ENCODE results near the gene SDHC.

Gene SDHC

GRCh38 chr1:161297415-161297814 lies 16.8 kb upstream of the SDHC start:
- Histone ChIP-seq H3K9ac (ENCODE audit: low read length) (no peak overlapping the region), H3K79me2 (ENCODE audit: insufficient read depth, low read length) (no peaks in the 10 kb centered on the region), H3K9me2 (replicated peaks; ENCODE audit: insufficient read depth, low read length) (no peaks in the 10 kb centered on the region), H3K27me3 (ENCODE audit: low read length) (no peaks in the 10 kb centered on the region), H3K9me3 (ENCODE audit: insufficient read depth, low read length) (no peaks in the 10 kb centered on the region), H4K20me1 (ENCODE audit: low read depth, low read length) (no peaks in the 10 kb centered on the region), H3K36me3 (ENCODE audit: low read length) (no peaks in the 10 kb centered on the region), H3F3A (ENCODE audit: insufficient read depth) (peaks cover 1% of the 10 kb centered on the region; the same call in 1 of the 2 replicates), H3K4me3 (ENCODE audit: insufficient read depth, low read length, poor library complexity, severe bottlenecking) (no peak overlapping the region), H3K27ac (ENCODE audit: low read depth, low read length) (no peak overlapping the region), H3K4me2 (ENCODE audit: low read depth, low read length, poor library complexity, severe bottlenecking) (no peak overlapping the region), H2AFZ (ENCODE audit: low read depth, low read length, severe bottlenecking) (no peak overlapping the region)
- TF ChIP-seq, protein P1, sequence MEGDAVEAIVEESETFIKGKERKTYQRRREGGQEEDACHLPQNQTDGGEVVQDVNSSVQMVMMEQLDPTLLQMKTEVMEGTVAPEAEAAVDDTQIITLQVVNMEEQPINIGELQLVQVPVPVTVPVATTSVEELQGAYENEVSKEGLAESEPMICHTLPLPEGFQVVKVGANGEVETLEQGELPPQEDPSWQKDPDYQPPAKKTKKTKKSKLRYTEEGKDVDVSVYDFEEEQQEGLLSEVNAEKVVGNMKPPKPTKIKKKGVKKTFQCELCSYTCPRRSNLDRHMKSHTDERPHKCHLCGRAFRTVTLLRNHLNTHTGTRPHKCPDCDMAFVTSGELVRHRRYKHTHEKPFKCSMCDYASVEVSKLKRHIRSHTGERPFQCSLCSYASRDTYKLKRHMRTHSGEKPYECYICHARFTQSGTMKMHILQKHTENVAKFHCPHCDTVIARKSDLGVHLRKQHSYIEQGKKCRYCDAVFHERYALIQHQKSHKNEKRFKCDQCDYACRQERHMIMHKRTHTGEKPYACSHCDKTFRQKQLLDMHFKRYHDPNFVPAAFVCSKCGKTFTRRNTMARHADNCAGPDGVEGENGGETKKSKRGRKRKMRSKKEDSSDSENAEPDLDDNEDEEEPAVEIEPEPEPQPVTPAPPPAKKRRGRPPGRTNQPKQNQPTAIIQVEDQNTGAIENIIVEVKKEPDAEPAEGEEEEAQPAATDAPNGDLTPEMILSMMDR (IDR thresholded peaks at IDR 0.05; ENCODE audit: insufficient read depth, low read length, poor library complexity, severe bottlenecking) = no peak
- no peak for TF ChIP-seq EZH2phosphoT487 (conservative IDR thresholded peaks at IDR 0.05; ENCODE audit: low read length)

GRCh38 chr1:161298116-161298515 lies 16.1 kb upstream of the SDHC start:
- Histone ChIP-seq H3K9me3 (ENCODE audit: insufficient read depth, low read length) (no peaks in the 10 kb centered on the region), H3K36me3 (ENCODE audit: low read length) (no peaks in the 10 kb centered on the region), H2AFZ (ENCODE audit: low read depth, low read length, severe bottlenecking) (no peak overlapping the region), H3K27ac (ENCODE audit: low read depth, low read length) (no peak overlapping the region), H3K4me3 (ENCODE audit: insufficient read depth, low read length, poor library complexity, severe bottlenecking) (no peak overlapping the region), H3F3A (ENCODE audit: insufficient read depth) (no peaks in the 10 kb centered on the region), H3K27me3 (ENCODE audit: low read length) (no peaks in the 10 kb centered on the region), H3K9ac (ENCODE audit: low read length) (no peak overlapping the region), H3K79me2 (ENCODE audit: insufficient read depth, low read length) (no peaks in the 10 kb centered on the region), H3K4me2 (ENCODE audit: low read depth, low read length, poor library complexity, severe bottlenecking) (no peak overlapping the region), H3K9me2 (replicated peaks; ENCODE audit: insufficient read depth, low read length) (no peaks in the 10 kb centered on the region), H4K20me1 (ENCODE audit: low read depth, low read length) (no peaks in the 10 kb centered on the region)
- TF ChIP-seq EZH2phosphoT487 (conservative IDR thresholded peaks at IDR 0.05; ENCODE audit: low read length) = no peak
- TF ChIP-seq, protein P1 (IDR thresholded peaks at IDR 0.05; ENCODE audit: insufficient read depth, low read length, poor library complexity, severe bottlenecking) = no peak

DNA sequence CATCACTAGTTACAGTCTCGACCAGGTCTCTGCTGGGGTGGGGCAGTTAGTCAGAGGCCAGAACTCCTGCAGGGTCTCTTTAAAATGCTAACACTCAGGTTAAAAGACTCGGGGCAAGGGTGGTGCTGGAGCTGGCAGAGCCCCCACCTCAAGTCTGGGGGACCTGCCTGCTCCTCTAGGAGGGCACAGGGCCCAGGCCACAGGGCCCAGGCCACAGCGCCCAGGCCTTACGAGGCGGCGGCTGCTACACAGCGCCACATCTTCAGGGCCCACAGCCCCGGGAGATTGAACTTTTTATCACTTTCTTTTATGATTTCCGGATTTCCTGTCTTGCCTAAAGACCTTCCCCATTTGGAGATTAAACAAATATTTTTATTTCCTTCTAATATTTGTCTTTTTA lies 14.8 kb upstream of the SDHC start:
- Histone ChIP-seq H2AFZ (ENCODE audit: low read depth, low read length, severe bottlenecking) (no peak overlapping the region), H3K79me2 (ENCODE audit: insufficient read depth, low read length) (no peaks in the 10 kb centered on the region), H3K9me3 (ENCODE audit: insufficient read depth, low read length) (no peaks in the 10 kb centered on the region), H3K4me2 (ENCODE audit: low read depth, low read length, poor library complexity, severe bottlenecking) (no peak overlapping the region), H3F3A (ENCODE audit: insufficient read depth) (no peaks in the 10 kb centered on the region), H3K27ac (ENCODE audit: low read depth, low read length) (no peak overlapping the region), H4K20me1 (ENCODE audit: low read depth, low read length) (no peaks in the 10 kb centered on the region), H3K36me3 (ENCODE audit: low read length) (no peaks in the 10 kb centered on the region), H3K27me3 (ENCODE audit: low read length) (no peaks in the 10 kb centered on the region), H3K9me2 (replicated peaks; ENCODE audit: insufficient read depth, low read length) (no peaks in the 10 kb centered on the region), H3K4me3 (ENCODE audit: insufficient read depth, low read length, poor library complexity, severe bottlenecking) (no peak overlapping the region), H3K9ac (ENCODE audit: low read length) (no peak overlapping the region)
- no peak for TF ChIP-seq EZH2phosphoT487 (conservative IDR thresholded peaks at IDR 0.05; ENCODE audit: low read length)
- TF ChIP-seq, protein P1 (IDR thresholded peaks at IDR 0.05; ENCODE audit: insufficient read depth, low read length, poor library complexity, severe bottlenecking) = no peak

All from SU-DHL-6 (cell line).